HepG2 (cell line): Measurements from ENCODE around the gene COPS3. TPM values are rescaled to one million over a fixed set of nuclear protein-coding genes. Genes with fewer than 3 reads are reported as not detected.

Experiments
- CEBPG ChIP-seq: IDR thresholded peaks from 2 replicates; pipeline ENCODE4 v1.6.1; 2016
- CREM ChIP-seq, 2 experiments: sonication (generic) in 1 of 2; formaldehyde crosslinking in 1 of 2; IDR thresholded peaks; 2 replicates each; pipeline versions ENCODE4 v1.4.0 to v1.6.1; 2016 to 2020; ENCODE audit warnings: antibody characterized with exemption in 1 of 2, mild to moderate bottlenecking in 1 of 2, missing genetic modification reagents in 1 of 2
- HOXA7 ChIP-seq: sonication (generic); formaldehyde crosslinking; IDR thresholded peaks from 2 replicates; pipeline ENCODE4 v1.8.1; 2022; ENCODE audit warnings: mild to moderate bottlenecking, missing genetic modification reagents, moderate library complexity
- MIER2 ChIP-seq: IDR thresholded peaks from 2 replicates; pipeline ENCODE4 v1.6.1; 2016; ENCODE audit warnings: missing biosample characterization, missing genetic modification reagents
- NPAS2 ChIP-seq: sonication (generic); formaldehyde crosslinking; IDR thresholded peaks from 2 replicates; pipeline ENCODE4 v1.8.0; 2022; ENCODE audit warnings: mild to moderate bottlenecking, missing genetic modification reagents, borderline replicate concordance
- PHF20 ChIP-seq: sonication (generic); formaldehyde crosslinking; IDR thresholded peaks from 2 replicates; pipeline ENCODE4 v1.5.0; 2020; ENCODE audit warnings: mild to moderate bottlenecking, missing genetic modification reagents
- PHF21A ChIP-seq: sonication (generic); formaldehyde crosslinking; IDR thresholded peaks from 2 replicates; pipeline ENCODE4 v1.5.0; 2020; ENCODE audit warnings: mild to moderate bottlenecking, missing genetic modification reagents
- PPARG ChIP-seq: conservative IDR thresholded peaks from 2 replicates; pipeline ENCODE4 v1.6.1; 2016; ENCODE audit warnings: missing biosample characterization, missing genetic modification reagents
- SATB2 ChIP-seq: sonication (generic); formaldehyde crosslinking; IDR thresholded peaks from 2 replicates; pipeline ENCODE4 v1.5.0; 2020; ENCODE audit warnings: missing genetic modification reagents
- SKIL ChIP-seq: sonication (generic); formaldehyde crosslinking; IDR thresholded peaks from 2 replicates; pipeline ENCODE4 v1.8.0; 2022; ENCODE audit warnings: missing genetic modification reagents, mild to moderate bottlenecking, moderate library complexity, borderline replicate concordance
- SUZ12 ChIP-seq: fragments of 150-350 bp; IDR thresholded peaks from 2 replicates; pipeline ENCODE4 v1.6.1; 2014; ENCODE audit warnings: low read depth, low read length
- TBL1XR1 ChIP-seq: fragments of 150-350 bp; IDR thresholded peaks from 2 replicates; pipeline ENCODE4 v1.6.1; 2014; ENCODE audit warnings: borderline replicate concordance, low read length; ENCODE audit not compliant: partially characterized antibody
- TBX3 ChIP-seq: fragments of 450-650 bp; IDR thresholded peaks from 2 replicates; pipeline ENCODE4 v1.6.1; 2017; ENCODE audit warnings: antibody characterized with exemption, mild to moderate bottlenecking, inconsistent platforms, borderline replicate concordance
- TOPORS ChIP-seq: sonication (generic); formaldehyde crosslinking; IDR thresholded peaks from 2 replicates; pipeline ENCODE4 v1.8.0; 2023; ENCODE audit warnings: mild to moderate bottlenecking, missing genetic modification reagents
- USF2 ChIP-seq, 2 experiments: sonication (generic) in 1 of 2; formaldehyde crosslinking in 1 of 2; IDR thresholded peaks; 2 replicates each; pipeline versions ENCODE4 v1.5.1 to v1.6.1; 2011 to 2020; ENCODE audit warnings: borderline replicate concordance in 1 of 2, low read depth in 1 of 2, low read length in 1 of 2, mild to moderate bottlenecking in 1 of 2, missing genetic modification reagents in 1 of 2, moderate library complexity in 1 of 2
- ZBTB21 ChIP-seq: sonication (generic); formaldehyde crosslinking; IDR thresholded peaks from 2 replicates; pipeline ENCODE4 v1.4.0; 2020; ENCODE audit warnings: missing genetic modification reagents
- ZNF138 ChIP-seq: sonication (generic); formaldehyde crosslinking; IDR thresholded peaks from 2 replicates; pipeline ENCODE4 v1.5.0; 2020; ENCODE audit warnings: mild to moderate bottlenecking, low read depth, missing genetic modification reagents
- ZNF629 ChIP-seq: sonication (generic); formaldehyde crosslinking; conservative IDR thresholded peaks from 2 replicates; pipeline ENCODE4 v1.5.0; 2020; ENCODE audit warnings: missing genetic modification reagents
- ZNF83 ChIP-seq: sonication (generic); formaldehyde crosslinking; IDR thresholded peaks from 2 replicates; pipeline ENCODE4 v1.4.0; 2020; ENCODE audit warnings: missing genetic modification reagents, mild to moderate bottlenecking, borderline replicate concordance
- polyA plus RNA-seq, 8 experiments: library from polyadenylated mRNA; depleted of rRNA in 3 of 8; stranded (reverse) in 7 of 8; unstranded in 1 of 8; fragments of >200 nt; fragmentation: Illumina TruSeq in 4 of 8; extraction: Trizol in 4 of 8; gene quantifications; 2 replicates each; pipeline versions ENCODE4 v1.2.1 to v1.2.3, GENCODE V29; 2011 to 2016; ENCODE audit warnings: low read depth in 4 of 8, missing spikeins in 1 of 8, mixed read lengths in 1 of 8; ENCODE audit not compliant: insufficient read depth in 1 of 8
- total RNA-seq, 5 experiments: library from RNA; depleted of rRNA; stranded (reverse); fragments of >200 nt; fragmentation: Illumina TruSeq; extraction: Trizol; gene quantifications; 2 replicates each; pipeline ENCODE4 v1.2.3, GENCODE V29; 2016; ENCODE audit warnings: low read depth in 1 of 5
- TF ChIP-seq, protein P1 (sequence below): sonication (generic); formaldehyde crosslinking; IDR thresholded peaks from 2 replicates; pipeline ENCODE4 v1.4.0; 2020; ENCODE audit warnings: missing genetic modification reagents, borderline replicate concordance
- TF ChIP-seq, protein P2 (sequence below): sonication (generic); formaldehyde crosslinking; IDR thresholded peaks from 2 replicates; pipeline ENCODE4 v1.5.1; 2020; ENCODE audit warnings: mild to moderate bottlenecking, missing genetic modification reagents, borderline replicate concordance

The COPS3 gene
- total and polyA plus RNA-seq, 2 of the 13 experiments (the other 11 are each of a cell fraction or from before 2014, with no cell fraction given), result 46.3 to 103 TPM

DNA sequence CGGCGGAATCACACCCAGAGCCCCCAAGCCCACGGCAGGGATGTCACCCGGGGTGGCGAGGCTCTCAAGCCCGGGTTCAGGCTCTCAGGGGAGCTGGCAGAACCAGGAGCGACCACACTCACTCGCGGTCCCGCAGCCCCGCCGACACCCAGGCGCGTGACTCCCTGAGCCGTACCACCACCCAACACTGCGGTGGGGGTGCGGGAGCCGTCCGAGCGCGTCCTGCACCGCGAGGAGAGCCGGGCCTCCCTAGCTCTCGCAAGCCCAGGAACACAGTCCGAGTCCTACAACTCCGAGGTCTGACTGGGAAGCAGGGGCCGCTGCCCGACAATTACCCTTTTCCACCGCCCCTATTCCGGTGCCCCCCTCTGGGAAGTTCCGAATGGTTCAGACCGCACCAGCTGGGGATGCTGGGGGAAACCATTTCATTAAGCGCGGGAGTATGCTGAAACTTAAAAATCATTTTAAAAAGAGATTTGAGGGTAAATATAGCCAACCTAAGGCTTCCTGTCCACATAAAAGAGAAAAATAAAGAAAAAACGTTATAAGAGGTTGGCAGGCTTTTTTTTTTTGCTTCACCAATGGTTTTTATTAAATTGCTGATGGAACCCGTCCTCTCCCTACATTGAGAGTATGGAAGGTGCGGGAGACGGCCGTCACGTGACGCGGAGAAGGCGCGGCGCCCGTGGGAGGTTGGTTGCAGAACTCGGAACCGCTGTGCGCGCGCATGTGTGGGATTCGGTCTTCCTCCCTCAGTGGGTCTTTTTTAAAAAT lies 43.8 kb downstream of the COPS3 start, which contains the start of gene FLCN (continued):
- no peak for TF ChIP-seq SKIL
- TF ChIP-seq, protein P1, sequence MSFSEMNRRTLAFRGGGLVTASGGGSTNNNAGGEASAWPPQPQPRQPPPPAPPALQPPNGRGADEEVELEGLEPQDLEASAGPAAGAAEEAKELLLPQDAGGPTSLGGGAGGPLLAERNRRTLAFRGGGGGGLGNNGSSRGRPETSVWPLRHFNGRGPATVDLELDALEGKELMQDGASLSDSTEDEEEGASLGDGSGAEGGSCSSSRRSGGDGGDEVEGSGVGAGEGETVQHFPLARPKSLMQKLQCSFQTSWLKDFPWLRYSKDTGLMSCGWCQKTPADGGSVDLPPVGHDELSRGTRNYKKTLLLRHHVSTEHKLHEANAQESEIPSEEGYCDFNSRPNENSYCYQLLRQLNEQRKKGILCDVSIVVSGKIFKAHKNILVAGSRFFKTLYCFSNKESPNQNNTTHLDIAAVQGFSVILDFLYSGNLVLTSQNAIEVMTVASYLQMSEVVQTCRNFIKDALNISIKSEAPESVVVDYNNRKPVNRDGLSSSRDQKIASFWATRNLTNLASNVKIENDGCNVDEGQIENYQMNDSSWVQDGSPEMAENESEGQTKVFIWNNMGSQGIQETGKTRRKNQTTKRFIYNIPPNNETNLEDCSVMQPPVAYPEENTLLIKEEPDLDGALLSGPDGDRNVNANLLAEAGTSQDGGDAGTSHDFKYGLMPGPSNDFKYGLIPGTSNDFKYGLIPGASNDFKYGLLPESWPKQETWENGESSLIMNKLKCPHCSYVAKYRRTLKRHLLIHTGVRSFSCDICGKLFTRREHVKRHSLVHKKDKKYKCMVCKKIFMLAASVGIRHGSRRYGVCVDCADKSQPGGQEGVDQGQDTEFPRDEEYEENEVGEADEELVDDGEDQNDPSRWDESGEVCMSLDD (CRISPR knock-in tag), result no peak
- TF ChIP-seq TBL1XR1, result no peak
- TF ChIP-seq CREM (IDR thresholded peaks at IDR 0.05), result peak; percentile 45
- TF ChIP-seq CREM (CRISPR knock-in tag; IDR thresholded peaks at IDR 0.05), result no peak
- TF ChIP-seq PHF20 (CRISPR knock-in tag), result peak; percentile 68
- TF ChIP-seq TBX3, result peak; percentile 75
- TF ChIP-seq CEBPG, result no peak
- 0 out of 2 replicates have a peak, but pooled peaks have one; percentile 70 for TF ChIP-seq TOPORS (CRISPR knock-in tag)
- TF ChIP-seq SUZ12, result no peak
- no peak for TF ChIP-seq HOXA7 (CRISPR knock-in tag)
- TF ChIP-seq ZNF83, result peak; percentile 40; the same call in 1 of the 2 replicates
- TF ChIP-seq, protein P2, sequence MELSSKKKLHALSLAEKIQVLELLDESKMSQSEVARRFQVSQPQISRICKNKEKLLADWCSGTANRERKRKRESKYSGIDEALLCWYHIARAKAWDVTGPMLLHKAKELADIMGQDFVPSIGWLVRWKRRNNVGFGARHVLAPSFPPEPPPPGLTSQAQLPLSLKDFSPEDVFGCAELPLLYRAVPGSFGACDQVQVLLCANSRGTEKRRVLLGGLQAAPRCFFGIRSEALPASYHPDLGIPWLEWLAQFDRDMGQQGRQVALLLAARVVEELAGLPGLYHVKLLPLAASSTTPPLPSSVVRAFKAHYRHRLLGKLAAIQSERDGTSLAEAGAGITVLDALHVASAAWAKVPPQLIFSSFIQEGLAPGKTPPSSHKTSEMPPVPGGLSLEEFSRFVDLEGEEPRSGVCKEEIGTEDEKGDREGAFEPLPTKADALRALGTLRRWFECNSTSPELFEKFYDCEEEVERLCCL (CRISPR knock-in tag), result no peak
- no peak for TF ChIP-seq PHF21A (CRISPR knock-in tag)
- no peak; the same call in 1 of the 2 replicates for TF ChIP-seq ZNF138
- no peak for TF ChIP-seq PPARG (CRISPR knock-in tag)
- no peak for TF ChIP-seq SATB2 (CRISPR knock-in tag)
- TF ChIP-seq USF2 (IDR thresholded peaks at IDR 0.05; ENCODE audit: low read depth, low read length), result peak; percentile 93
- TF ChIP-seq USF2 (CRISPR knock-in tag; IDR thresholded peaks at IDR 0.05; ENCODE audit: borderline replicate concordance), result peak; percentile 96
- no peak for TF ChIP-seq ZNF629 (CRISPR knock-in tag)
- no peak; the same call in 1 of the 2 replicates for TF ChIP-seq MIER2 (CRISPR knock-in tag)
- TF ChIP-seq NPAS2 (CRISPR knock-in tag), result no peak
- TF ChIP-seq ZBTB21, result no peak
